Gastrocnemius medialis (tissue), 4 donors: Measurements from ENCODE around the gene DCAF17.

Source experiments
- CTCF ChIP-seq, 5 experiments: fragments of 450-650 bp in 3 of 5; fragments of 200-600 bp in 2 of 5; sonication (generic) in 2 of 5; IDR thresholded peaks in 4 of 5; conservative IDR thresholded peaks in 1 of 5; 1 replicate in 4 of 5; 2 replicates in 1 of 5; pipeline ENCODE4 v1.5.1; 2016 to 2019; ENCODE audit warnings: antibody characterized with exemption in 5 of 5, mild to moderate bottlenecking in 3 of 5, moderate library complexity in 3 of 5
- POLR2A ChIP-seq, 2 donors: fragments of 450-650 bp; IDR thresholded peaks; one replicate each; pipeline ENCODE4 v1.6.1; 2017; ENCODE audit warnings: antibody characterized with exemption in 2 of 2, mild to moderate bottlenecking in 2 of 2, moderate library complexity in 2 of 2

GRCh38 chr2:171405546-171405945, 28.5 kb upstream of the DCAF17 start:
- TF ChIP-seq CTCF (IDR thresholded peaks at IDR 0.05 in 4 of 5, conservative IDR thresholded peaks at IDR 0.05 in 1 of 5), result no peak
- no peak for TF ChIP-seq POLR2A (IDR thresholded peaks at IDR 0.05)
